VCaP (cell line): Measurements from ENCODE around the gene MYO16.

Experiments used
- H3K27ac ChIP-seq: fragments of 450-650 bp; 2 replicates; pipeline ENCODE4 v1.5.1; 2017
- TF ChIP-seq, protein P1 (sequence below): fragments of 450-650 bp; conservative IDR thresholded peaks from 2 replicates; pipeline ENCODE4 v1.5.1; 2017; ENCODE audit warnings: mild to moderate bottlenecking, moderate library complexity

MYO16 gene

GRCh38 chr13:109231888-109232287 lies 602.5 kb downstream of the MYO16 start:
- TF ChIP-seq, protein P1, sequence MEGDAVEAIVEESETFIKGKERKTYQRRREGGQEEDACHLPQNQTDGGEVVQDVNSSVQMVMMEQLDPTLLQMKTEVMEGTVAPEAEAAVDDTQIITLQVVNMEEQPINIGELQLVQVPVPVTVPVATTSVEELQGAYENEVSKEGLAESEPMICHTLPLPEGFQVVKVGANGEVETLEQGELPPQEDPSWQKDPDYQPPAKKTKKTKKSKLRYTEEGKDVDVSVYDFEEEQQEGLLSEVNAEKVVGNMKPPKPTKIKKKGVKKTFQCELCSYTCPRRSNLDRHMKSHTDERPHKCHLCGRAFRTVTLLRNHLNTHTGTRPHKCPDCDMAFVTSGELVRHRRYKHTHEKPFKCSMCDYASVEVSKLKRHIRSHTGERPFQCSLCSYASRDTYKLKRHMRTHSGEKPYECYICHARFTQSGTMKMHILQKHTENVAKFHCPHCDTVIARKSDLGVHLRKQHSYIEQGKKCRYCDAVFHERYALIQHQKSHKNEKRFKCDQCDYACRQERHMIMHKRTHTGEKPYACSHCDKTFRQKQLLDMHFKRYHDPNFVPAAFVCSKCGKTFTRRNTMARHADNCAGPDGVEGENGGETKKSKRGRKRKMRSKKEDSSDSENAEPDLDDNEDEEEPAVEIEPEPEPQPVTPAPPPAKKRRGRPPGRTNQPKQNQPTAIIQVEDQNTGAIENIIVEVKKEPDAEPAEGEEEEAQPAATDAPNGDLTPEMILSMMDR = no peak
- H3K27ac ChIP-seq = no peak overlapping the region

DNA sequence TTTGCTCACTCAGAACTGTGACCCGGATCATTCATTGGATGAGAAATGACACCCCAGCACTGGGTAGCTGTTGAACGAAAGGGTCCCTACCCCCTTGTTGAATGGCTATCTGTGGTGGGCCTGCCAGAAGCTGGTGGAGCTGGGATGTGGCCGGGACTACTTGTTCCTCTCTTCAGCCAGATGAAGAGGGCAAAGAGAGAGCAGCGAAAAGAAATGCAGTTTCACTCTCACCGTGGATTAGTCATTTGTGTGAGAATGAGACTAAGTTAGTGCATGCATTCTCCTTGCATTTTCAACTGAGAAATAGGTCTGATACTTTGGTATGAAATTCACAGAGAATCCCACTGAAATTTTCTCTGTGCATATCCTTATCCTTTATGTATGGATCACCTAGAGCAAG lies 603.9 kb downstream of the MYO16 start:
- TF ChIP-seq, protein P1 = no peak
- no peak overlapping the region for H3K27ac ChIP-seq

- no peak overlapping the region for H3K27ac ChIP-seq
- TF ChIP-seq, protein P1 = no peak
Observed at GRCh38 chr13:109235901-109236300, 606.5 kb downstream of the MYO16 start.

DNA sequence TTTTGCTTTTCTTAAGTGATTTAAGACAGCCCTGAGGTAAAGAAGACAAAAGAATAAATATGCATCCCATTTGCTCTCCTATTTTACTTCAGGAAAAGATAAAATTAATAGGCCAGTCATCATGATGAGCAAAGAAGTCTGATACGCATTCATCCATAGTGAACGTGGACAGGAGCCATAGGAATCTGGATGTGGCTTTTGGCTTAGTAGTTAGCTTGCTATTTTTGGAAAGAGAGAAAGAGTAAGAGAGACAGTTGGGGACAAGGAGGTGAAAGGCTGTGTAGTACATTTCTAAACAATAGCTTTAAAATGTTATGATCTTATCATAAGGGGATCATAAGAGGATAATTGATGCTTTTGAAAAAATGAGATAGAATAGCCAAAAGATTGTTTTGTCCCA lies 611.7 kb downstream of the MYO16 start:
- H3K27ac ChIP-seq = no peak overlapping the region
- TF ChIP-seq, protein P1 = no peak

DNA sequence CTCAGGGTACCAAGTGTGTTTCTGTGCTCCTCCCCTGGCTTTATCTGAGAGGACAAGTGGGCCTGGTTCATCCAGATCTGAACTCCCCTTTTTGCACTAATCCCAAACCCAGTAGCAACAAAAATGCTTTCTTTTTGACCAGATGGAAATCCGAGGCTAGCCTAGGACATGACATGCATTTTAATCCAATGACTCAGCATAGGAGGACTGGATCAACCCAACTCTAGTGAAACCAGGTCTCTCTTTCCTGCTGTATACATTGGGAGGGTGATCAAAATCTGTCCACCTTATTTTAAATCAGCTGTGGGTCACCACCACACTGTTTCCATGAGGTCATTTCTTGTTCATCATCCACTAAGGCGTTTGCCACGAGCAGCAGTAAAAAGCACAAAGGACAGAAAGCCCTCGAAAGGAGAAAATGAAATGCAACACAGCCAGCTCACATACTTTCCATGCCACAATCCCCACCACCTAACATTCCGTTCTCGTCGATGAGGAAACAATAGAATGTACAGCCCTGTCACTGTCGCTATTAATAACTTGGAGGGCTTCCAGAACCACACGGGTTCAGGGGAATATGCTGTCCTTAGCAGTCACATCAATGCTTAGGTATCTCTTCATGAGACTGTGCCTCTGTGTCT lies 614.0 kb downstream of the MYO16 start:
- no peak overlapping the region for H3K27ac ChIP-seq

GRCh38 chr13:109244566-109244965 lies 615.2 kb downstream of the MYO16 start:
- TF ChIP-seq, protein P1 = no peak
- no peak overlapping the region for H3K27ac ChIP-seq

More for the DNA sequence above, 614.0 kb downstream of the MYO16 start:
- TF ChIP-seq, protein P1 = no peak

- no peak overlapping the region for H3K27ac ChIP-seq
- TF ChIP-seq, protein P1 = no peak
Observed at GRCh38 chr13:109246001-109246400, 616.6 kb downstream of the MYO16 start.
